ENCODE results near the gene MICAL2. TPM values are rescaled to one million over a fixed set of nuclear protein-coding genes. Genes with fewer than 3 reads are reported as not detected.
A peak's percentile ranks its signal among the peaks of the same experiment; 100 is the strongest.

Gene MICAL2
- total RNA-seq, 1 experiment from 2014 or later = 62.9 TPM

DNA sequence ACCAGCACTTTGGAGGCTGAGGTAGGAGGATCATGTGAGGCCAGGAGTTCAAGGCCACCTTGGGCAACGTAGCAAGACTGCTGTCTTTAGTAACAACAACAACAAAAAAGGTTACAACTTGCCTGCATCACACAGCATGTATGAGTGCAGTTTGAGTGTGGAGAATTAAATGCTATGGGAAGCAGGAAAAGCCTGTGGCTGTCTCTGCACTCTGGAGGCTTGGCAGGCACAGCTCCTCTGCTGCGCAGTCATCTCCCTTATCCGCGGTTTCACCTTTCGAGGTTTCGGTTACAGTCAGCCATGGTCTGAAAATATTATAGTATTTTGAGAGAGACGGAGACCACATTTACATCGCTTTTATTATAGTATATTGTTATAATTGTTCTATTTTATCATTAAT is 2.9 kb downstream of the MICAL2 start:
- BruUV-seq (replicated peaks) = no TSS peak
- H3K27ac ChIP-seq (ENCODE audit: low read length) = no peak overlapping the region
- peaks cover 27% of the 10 kb centered on the region for H3K4me1 ChIP-seq (ENCODE audit: insufficient read depth, low read length)
- ChIA-PET CTCF (no interaction called here), POLR2A (ENCODE audit: unreplicated experiment) (no interaction called here)
- H3K9me3 ChIP-seq (ENCODE audit: low read length) = no peaks in the 10 kb centered on the region
- H3K36me3 ChIP-seq (ENCODE audit: low read depth, low read length) = peaks cover 25% of the 10 kb centered on the region
- H4K20me1 ChIP-seq (ENCODE audit: low read length) = peaks cover 35% of the 10 kb centered on the region
- TF ChIP-seq CTCF (conservative IDR thresholded peaks at IDR 0.05; ENCODE audit: low read depth, low read length) (no peak), EZH2 (IDR thresholded peaks at IDR 0.05; ENCODE audit: low read length, unreplicated experiment) (no peak), EZH2phosphoT487 (IDR thresholded peaks at IDR 0.05; ENCODE audit: borderline replicate concordance, low read length) (no peak)
- DNase-seq = no peak
- intact Hi-C loops (cut with micrococcal nuclease) = loop anchor here (5.0 kb wide), 1 partner anchor 49 kb away; no protein-coding TSS in a partner anchor
- H3K4me2 ChIP-seq (ENCODE audit: low read length) = peak overlapping the region; percentile 97
- H2AFZ ChIP-seq (ENCODE audit: low read length) = no peak overlapping the region
- ATAC-seq = no peak
- H3F3A ChIP-seq (ENCODE audit: low read length, unreplicated experiment) = no peaks in the 10 kb centered on the region
- peaks cover 75% of the 10 kb centered on the region for H3K79me2 ChIP-seq (ENCODE audit: low read length)
- no peaks in the 10 kb centered on the region for H3K27me3 ChIP-seq (ENCODE audit: low read length)
- H3K4me3 ChIP-seq (ENCODE audit: low read length) = peak overlapping the region; percentile 93
- no peak overlapping the region for H3K9ac ChIP-seq (ENCODE audit: low read length)
- no peaks in the 10 kb centered on the region for H3K9me2 ChIP-seq (replicated peaks; ENCODE audit: low read length)

DNA sequence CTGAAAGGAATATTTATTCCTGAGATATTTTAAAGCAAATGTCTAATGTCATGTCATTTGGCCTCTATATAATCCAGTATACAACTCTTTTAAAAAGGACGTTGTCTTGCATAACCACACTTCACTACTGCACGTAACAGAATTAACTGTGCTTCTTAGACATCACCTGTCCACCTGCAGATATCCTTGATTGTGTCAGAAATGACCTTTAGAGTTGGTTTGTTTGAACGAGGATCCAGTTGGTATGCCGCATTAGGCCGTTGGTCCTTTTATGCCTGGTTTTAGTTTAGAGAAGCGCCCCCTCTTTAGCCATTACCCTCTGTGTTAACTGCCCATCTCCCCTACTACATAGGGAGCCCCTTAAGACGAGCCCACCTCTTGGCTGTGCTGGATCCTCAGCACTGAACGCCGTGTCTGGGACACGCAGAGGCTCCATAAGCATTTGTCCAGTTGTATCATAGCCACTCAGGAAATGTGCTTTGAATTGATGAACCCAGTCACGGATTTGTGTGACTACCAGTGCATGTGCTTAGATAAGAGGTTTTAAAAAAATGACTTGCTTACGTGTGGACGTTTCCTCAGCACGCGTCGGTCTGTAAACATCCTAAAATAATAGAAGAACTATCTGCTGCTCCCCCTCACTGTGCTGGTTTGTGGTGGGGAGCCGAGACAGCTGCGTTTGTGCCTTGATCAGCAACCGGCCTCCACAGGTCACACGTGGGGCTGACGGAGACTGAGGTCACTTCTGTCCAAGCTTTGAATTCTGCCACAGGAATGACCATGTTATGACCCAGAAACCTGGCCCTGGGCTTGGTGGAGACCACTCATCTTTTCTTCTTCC is 4.0 kb downstream of the MICAL2 start:
- Histone ChIP-seq H3K9me2 (replicated peaks; ENCODE audit: low read length) (no peaks in the 10 kb centered on the region), H3K79me2 (ENCODE audit: low read length) (peaks cover 86% of the 10 kb centered on the region), H2AFZ (ENCODE audit: low read length) (no peak overlapping the region), H3K27ac (ENCODE audit: low read length) (no peak overlapping the region), H3F3A (ENCODE audit: low read length, unreplicated experiment) (no peaks in the 10 kb centered on the region), H3K36me3 (ENCODE audit: low read depth, low read length) (peaks cover 26% of the 10 kb centered on the region), H3K4me3 (ENCODE audit: low read length) (no peak overlapping the region), H3K4me1 (ENCODE audit: insufficient read depth, low read length) (peaks cover 38% of the 10 kb centered on the region), H3K9ac (ENCODE audit: low read length) (no peak overlapping the region), H3K4me2 (ENCODE audit: low read length) (peak overlapping the region; percentile 97; the same call in 1 of the 2 replicates), H4K20me1 (ENCODE audit: low read length) (peaks cover 35% of the 10 kb centered on the region), H3K27me3 (ENCODE audit: low read length) (no peaks in the 10 kb centered on the region), H3K9me3 (ENCODE audit: low read length) (no peaks in the 10 kb centered on the region)
- TF ChIP-seq CTCF (conservative IDR thresholded peaks at IDR 0.05; ENCODE audit: low read depth, low read length) (no peak), EZH2phosphoT487 (IDR thresholded peaks at IDR 0.05; ENCODE audit: borderline replicate concordance, low read length) (no peak), EZH2 (IDR thresholded peaks at IDR 0.05; ENCODE audit: low read length, unreplicated experiment) (no peak)
- DNase-seq (no peak), ATAC-seq (no peak)
- CTCF ChIA-PET = no interaction called here
- POLR2A ChIA-PET (ENCODE audit: unreplicated experiment) = no interaction called here
- intact Hi-C loops (cut with micrococcal nuclease) = loop anchor here (5.0 kb wide), 1 partner anchor 48 kb away; no protein-coding TSS in a partner anchor
- BruUV-seq (replicated peaks) = no TSS peak

DNA sequence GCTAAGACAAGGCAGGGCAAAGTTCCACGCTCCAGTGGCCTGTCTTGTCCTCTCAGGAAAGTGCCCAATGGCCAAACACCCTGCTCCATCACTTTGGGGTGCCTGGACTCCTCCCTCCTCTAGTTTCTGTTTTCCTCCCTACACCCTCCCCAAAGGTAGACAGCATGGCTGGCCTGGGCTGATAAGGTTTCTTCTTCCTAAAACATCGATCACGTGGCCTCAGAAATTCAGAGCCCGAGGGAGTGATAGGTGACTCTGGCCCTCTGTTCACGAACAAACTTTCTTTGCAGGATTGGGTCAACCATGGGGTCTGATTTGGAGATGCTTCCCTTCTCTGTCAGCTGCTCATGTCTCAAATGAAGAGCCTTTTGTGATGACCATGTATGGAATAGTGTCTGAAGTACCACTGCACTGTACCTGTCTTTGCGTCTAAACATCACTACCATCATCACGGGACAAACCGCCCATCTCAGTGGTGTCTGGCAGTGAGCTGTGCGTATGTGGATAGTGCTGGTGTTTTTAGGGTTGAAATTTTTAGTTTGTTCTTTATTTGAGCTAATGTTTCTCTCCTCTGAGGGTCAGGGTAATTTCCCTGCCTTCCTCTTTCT is 6.1 kb downstream of the MICAL2 start:
- Histone ChIP-seq H3K9me2 (replicated peaks; ENCODE audit: low read length) (no peaks in the 10 kb centered on the region), H3K4me1 (ENCODE audit: insufficient read depth, low read length) (peaks cover 40% of the 10 kb centered on the region), H3K4me2 (ENCODE audit: low read length) (no peak overlapping the region), H3K4me3 (ENCODE audit: low read length) (no peak overlapping the region), H3K79me2 (ENCODE audit: low read length) (peaks cover 98% of the 10 kb centered on the region), H3K9ac (ENCODE audit: low read length) (no peak overlapping the region), H2AFZ (ENCODE audit: low read length) (no peak overlapping the region), H3K27ac (ENCODE audit: low read length) (no peak overlapping the region), H3K9me3 (ENCODE audit: low read length) (no peaks in the 10 kb centered on the region), H4K20me1 (ENCODE audit: low read length) (peaks cover 39% of the 10 kb centered on the region), H3K27me3 (ENCODE audit: low read length) (no peaks in the 10 kb centered on the region), H3F3A (ENCODE audit: low read length, unreplicated experiment) (no peaks in the 10 kb centered on the region), H3K36me3 (ENCODE audit: low read depth, low read length) (peaks cover 26% of the 10 kb centered on the region)
- POLR2A ChIA-PET (ENCODE audit: unreplicated experiment) = no interaction called here
- no TSS peak for BruUV-seq (replicated peaks)
- CTCF ChIA-PET = no interaction called here
- DNase-seq = no peak
- intact Hi-C loops (cut with micrococcal nuclease) = no loop called here
- no peak for ATAC-seq
- TF ChIP-seq CTCF (conservative IDR thresholded peaks at IDR 0.05; ENCODE audit: low read depth, low read length) (no peak), EZH2phosphoT487 (IDR thresholded peaks at IDR 0.05; ENCODE audit: borderline replicate concordance, low read length) (no peak), EZH2 (IDR thresholded peaks at IDR 0.05; ENCODE audit: low read length, unreplicated experiment) (no peak)

Measured in PC-3 (cell line).